ENCODE measurements around the gene TOMM70. TPM values are rescaled to one million over a fixed set of nuclear protein-coding genes. Genes with fewer than 3 reads are reported as not detected.
"Not testable (repeated sequence)": the region's sequence is repeated elsewhere in the genome, so short reads cannot be mapped to it uniquely, and the experiment has no call there.

TOMM70 gene
- 58.1 and 69.7 TPM in 2 replicates for total RNA-seq (2012; rRNA removed)

DNA sequence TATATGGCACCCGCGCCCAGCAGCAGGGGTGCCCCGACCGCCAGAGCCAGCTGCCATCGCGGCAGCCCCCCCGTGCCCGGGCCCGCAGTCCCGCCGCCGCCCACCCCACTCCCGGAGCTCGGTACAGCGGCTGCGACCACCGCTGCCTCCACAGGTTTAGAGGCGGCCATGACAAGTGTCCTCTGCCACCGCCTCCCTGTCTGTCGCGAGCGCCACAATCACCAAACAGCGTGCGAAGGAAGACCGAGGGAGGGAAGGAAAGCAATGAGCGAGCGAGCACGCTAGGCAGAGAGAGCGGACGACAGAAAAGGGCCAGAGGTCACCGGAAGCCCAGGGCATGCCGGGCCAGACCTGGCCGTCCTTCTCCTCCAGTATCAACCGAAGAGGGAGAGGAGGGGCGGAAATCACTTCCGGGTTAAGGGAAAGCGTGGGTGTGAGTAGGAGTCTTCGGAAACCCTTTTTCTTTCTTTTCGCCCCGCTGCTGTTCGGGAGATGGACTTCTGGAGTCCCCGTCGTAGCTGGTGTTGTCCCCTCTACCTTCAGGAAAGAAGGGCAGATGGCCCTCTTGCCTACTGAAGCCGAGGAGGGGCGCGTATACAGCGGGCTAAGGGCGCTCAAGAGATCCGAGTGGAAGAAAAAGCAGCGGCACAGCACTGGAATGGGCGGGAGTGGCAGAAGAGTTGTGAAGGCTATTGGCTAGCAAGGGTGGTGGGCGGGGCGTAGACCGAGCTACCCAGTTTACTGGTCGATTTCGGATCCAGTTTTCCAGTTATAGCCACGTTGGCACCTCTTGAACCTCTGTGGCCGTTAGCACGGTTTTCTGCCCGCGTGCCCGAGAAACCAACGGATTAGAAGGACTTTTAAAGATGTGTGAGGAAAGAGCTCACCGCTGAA is at the start of gene TOMM70, which contains the start of gene LNP1:
Gene TOMM70 (minus strand): TSS at position 310 of the 894 bp plus-strand sequence. CDS start 140 bp downstream, at position 170.
Gene LNP1 (plus strand): TSS at position 760 of the 894 bp plus-strand sequence. CDS start 28,191 bp downstream, outside the sequence.
- Histone ChIP-seq H3K9me3 (replicated peaks; ENCODE audit: low read length) (no peaks in the 10 kb centered on the region), H3K27me3 (ENCODE audit: control insufficient read depth, insufficient read depth, low read length) (no peaks in the 10 kb centered on the region), H3K36me3 (ENCODE audit: insufficient read depth, low read length) (no peaks in the 10 kb centered on the region), H3K9ac (ENCODE audit: low read depth, low read length) (peak within 1 kb of the TSS; percentile 90), H3K4me3 (ENCODE audit: low read length) (peak within 1 kb of the TSS; percentile 85), H3K4me1 (ENCODE audit: control insufficient read depth, insufficient read depth, low read length) (peaks cover 27% of the 10 kb centered on the region), H3K4me2 (ENCODE audit: low read length) (peak within 1 kb of the TSS; percentile 95)

DNA sequence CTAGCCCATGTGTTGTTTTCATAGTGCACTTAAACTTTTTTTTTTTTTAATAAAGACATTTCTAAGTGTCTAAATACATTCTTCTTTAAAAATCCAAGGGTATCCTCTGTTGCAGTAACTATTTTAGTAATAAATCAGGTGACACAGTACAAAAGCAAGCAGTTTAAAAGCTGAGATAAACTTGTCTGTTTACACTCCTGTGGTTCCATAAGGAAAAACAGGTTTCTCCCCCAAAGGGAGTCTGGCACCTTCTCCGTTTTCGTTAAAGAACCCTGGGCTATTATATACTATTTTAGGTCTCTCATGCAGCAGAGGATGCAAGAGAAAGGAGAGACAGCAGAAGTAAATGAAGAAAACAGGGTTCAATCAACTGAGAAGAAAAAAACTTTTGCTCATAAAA is 48.3 kb upstream of the TOMM70 start:
- Histone ChIP-seq H3K9me3 (replicated peaks; ENCODE audit: low read length) (no peaks in the 10 kb centered on the region), H3K27me3 (ENCODE audit: control insufficient read depth, insufficient read depth, low read length) (no peaks in the 10 kb centered on the region), H3K9ac (ENCODE audit: low read depth, low read length) (no peak overlapping the region), H3K36me3 (ENCODE audit: insufficient read depth, low read length) (no peaks in the 10 kb centered on the region), H3K4me2 (ENCODE audit: low read length) (no peak overlapping the region), H3K4me3 (ENCODE audit: low read length) (no peak overlapping the region), H3K4me1 (ENCODE audit: control insufficient read depth, insufficient read depth, low read length) (no peaks in the 10 kb centered on the region)

DNA sequence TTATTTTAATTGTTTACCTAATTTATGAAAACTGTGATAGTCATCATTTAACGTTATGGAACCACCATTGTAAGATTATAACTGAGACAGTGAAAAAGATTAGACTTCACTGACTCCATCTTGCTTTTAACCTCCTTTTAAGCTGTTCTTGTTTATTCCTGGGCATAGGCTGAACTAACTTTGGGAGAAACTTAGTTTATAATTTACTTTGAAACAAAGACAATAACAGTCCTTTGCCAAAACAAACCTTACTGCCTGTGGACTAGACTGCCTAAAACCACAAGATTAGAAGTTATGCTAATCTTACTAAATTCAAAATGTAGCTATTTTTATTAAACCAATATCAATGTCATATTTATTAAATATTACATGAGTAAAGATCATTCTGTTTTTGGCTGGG is 47.2 kb upstream of the TOMM70 start:
- no peak overlapping the region for H3K4me3 ChIP-seq (ENCODE audit: low read length)
- no peaks in the 10 kb centered on the region for H3K27me3 ChIP-seq (ENCODE audit: control insufficient read depth, insufficient read depth, low read length)
- no peaks in the 10 kb centered on the region for H3K9me3 ChIP-seq (replicated peaks; ENCODE audit: low read length)
- no peak overlapping the region for H3K9ac ChIP-seq (ENCODE audit: low read depth, low read length)
- H3K4me2 ChIP-seq (ENCODE audit: low read length), result no peak overlapping the region
- no peaks in the 10 kb centered on the region for H3K4me1 ChIP-seq (ENCODE audit: control insufficient read depth, insufficient read depth, low read length)
- no peaks in the 10 kb centered on the region for H3K36me3 ChIP-seq (ENCODE audit: insufficient read depth, low read length)

DNA sequence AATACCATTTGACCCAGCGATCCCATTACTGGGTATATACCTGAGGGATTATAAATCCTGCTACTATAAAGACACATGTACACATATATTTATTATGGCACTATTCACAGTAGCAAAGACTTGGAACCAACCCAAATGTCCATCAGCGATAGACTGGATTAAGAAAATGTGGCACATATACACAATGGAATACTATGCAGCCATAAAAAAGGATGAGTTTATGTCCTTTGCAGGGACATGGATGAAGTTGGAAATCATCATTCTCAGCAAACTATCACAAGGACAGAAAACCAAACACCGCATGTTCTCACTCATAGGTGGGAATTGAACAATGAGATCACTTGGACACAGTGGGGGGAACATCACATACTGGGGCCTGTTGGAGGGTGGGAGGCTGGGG is 46.2 kb upstream of the TOMM70 start:
- H3K9me3 ChIP-seq (replicated peaks; ENCODE audit: low read length); H3K36me3 ChIP-seq (ENCODE audit: insufficient read depth, low read length); H3K9ac ChIP-seq (ENCODE audit: low read depth, low read length); H3K4me3 ChIP-seq (ENCODE audit: low read length); H3K4me1 ChIP-seq (ENCODE audit: control insufficient read depth, insufficient read depth, low read length); H3K4me2 ChIP-seq (ENCODE audit: low read length); H3K27me3 ChIP-seq (ENCODE audit: control insufficient read depth, insufficient read depth, low read length): not testable (repeated sequence)

DNA sequence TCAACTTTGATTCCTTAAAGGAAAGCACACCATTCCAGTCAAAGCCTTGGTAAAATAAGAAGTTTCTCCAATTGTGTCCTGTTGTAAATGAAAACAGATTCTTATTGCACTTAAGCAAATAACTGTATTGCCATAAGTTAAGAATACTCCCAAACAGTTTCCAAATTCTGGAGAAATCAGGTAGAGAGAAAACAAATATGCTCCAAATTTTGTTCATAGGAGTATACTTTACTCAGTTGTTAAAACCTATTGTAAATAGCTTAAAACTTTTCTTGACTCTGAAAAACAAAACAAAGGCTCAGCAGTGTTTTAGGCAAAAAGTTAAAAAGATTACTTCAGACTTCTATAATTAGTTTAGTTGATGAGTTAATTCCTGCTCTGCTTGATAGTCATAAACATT is 42.8 kb upstream of the TOMM70 start:
- H3K9me3 ChIP-seq (replicated peaks; ENCODE audit: low read length), result no peaks in the 10 kb centered on the region

DNA sequence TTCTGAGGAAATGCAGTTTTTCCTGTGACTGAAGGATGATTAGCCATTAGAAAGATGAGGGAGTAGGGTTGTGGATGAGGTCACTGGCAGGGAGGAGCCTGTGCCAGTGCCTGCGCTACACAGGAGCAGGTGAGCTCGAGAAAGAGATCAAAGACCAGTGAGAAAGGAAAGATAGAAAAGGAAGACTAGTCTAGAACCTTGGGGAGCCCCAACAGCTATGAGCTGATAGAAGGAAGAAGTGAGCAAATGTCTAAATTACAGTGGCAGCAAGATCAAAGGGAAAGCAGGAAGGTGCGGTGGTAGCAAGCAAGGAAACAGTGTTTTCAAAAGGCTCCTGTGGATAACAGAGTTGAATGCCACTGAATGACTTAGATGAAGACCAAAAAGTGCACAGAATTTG is 40.0 kb upstream of the TOMM70 start:
- Histone ChIP-seq H3K4me3 (ENCODE audit: low read length) (no peak overlapping the region), H3K9ac (ENCODE audit: low read depth, low read length) (no peak overlapping the region), H3K4me2 (ENCODE audit: low read length) (no peak overlapping the region), H3K4me1 (ENCODE audit: control insufficient read depth, insufficient read depth, low read length) (no peaks in the 10 kb centered on the region), H3K36me3 (ENCODE audit: insufficient read depth, low read length) (no peaks in the 10 kb centered on the region), H3K27me3 (ENCODE audit: control insufficient read depth, insufficient read depth, low read length) (no peaks in the 10 kb centered on the region), H3K9me3 (replicated peaks; ENCODE audit: low read length) (no peaks in the 10 kb centered on the region)

More for the DNA sequence above, 42.8 kb upstream of the TOMM70 start:
- no peak overlapping the region for H3K4me3 ChIP-seq (ENCODE audit: low read length)
- H3K27me3 ChIP-seq (ENCODE audit: control insufficient read depth, insufficient read depth, low read length), result no peaks in the 10 kb centered on the region
- H3K4me2 ChIP-seq (ENCODE audit: low read length), result no peak overlapping the region
- no peak overlapping the region for H3K9ac ChIP-seq (ENCODE audit: low read depth, low read length)
- no peaks in the 10 kb centered on the region for H3K36me3 ChIP-seq (ENCODE audit: insufficient read depth, low read length)
- H3K4me1 ChIP-seq (ENCODE audit: control insufficient read depth, insufficient read depth, low read length), result no peaks in the 10 kb centered on the region

DNA sequence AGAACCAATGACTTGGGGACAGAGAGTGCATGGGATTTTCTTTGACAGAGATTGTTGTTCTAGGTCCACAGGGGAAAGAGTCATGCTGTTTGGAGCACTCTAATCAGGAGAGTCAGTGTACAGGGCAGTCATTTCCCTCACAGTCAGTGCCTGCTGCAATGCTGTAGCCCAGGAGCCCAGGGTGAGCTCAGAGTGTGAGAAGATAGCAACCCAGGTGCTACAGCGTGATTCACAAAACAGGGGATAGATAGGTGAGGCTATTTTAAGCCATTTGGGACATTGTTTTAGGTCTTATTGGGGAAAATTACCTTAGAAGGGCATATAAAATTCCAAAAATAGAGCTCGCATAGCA is 37.7 kb upstream of the TOMM70 start:
- H3K36me3 ChIP-seq (ENCODE audit: insufficient read depth, low read length), result no peaks in the 10 kb centered on the region
- no peaks in the 10 kb centered on the region for H3K4me1 ChIP-seq (ENCODE audit: control insufficient read depth, insufficient read depth, low read length)
- no peaks in the 10 kb centered on the region for H3K27me3 ChIP-seq (ENCODE audit: control insufficient read depth, insufficient read depth, low read length)
- H3K9me3 ChIP-seq (replicated peaks; ENCODE audit: low read length), result no peaks in the 10 kb centered on the region
- H3K9ac ChIP-seq (ENCODE audit: low read depth, low read length), result no peak overlapping the region
- no peak overlapping the region for H3K4me3 ChIP-seq (ENCODE audit: low read length)
- no peak overlapping the region for H3K4me2 ChIP-seq (ENCODE audit: low read length)

DNA sequence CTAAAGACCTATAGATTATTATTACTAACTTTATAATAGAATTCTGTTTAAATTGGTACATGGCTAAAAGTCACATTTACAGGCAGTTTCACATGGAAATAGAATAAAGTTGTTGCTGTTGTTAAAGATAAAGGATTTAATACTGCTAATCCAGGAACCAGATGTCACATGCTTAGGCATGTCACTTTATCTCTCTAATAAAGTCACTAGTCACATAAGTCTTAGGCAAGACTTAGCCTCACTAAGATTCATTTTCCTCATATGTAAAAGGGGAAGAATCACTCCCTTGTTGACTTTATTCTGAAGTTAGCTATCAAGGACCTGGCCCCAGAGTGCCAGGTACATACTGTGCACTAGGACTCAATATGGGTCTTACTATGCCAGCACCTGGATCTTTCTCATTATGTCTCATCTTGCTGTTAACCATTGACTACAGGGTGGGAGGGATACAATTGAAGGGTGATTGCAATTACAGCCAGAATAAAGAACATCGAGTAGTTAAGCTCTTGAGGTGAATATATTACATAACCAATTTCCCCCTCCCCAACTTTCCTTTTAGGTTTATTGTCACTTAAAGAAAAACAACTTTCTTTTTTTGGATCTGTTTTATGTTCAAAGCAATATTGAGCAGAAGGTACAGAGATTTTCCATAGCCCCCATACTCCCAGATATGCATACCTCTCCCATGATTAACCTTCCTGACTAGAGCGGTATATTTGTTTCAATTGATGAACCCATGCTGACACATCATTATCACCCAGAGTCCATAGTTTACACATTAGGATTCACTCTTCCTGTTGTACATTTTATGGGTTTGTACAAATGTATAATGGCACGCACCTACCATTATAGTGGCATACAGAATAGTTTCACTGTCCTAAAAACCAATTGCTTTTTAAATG is 37.1 kb upstream of the TOMM70 start:
- Histone ChIP-seq H3K36me3 (ENCODE audit: insufficient read depth, low read length) (no peaks in the 10 kb centered on the region), H3K4me1 (ENCODE audit: control insufficient read depth, insufficient read depth, low read length) (no peaks in the 10 kb centered on the region), H3K9me3 (replicated peaks; ENCODE audit: low read length) (no peaks in the 10 kb centered on the region), H3K27me3 (ENCODE audit: control insufficient read depth, insufficient read depth, low read length) (no peaks in the 10 kb centered on the region), H3K4me2 (ENCODE audit: low read length) (no peak overlapping the region), H3K9ac (ENCODE audit: low read depth, low read length) (no peak overlapping the region), H3K4me3 (ENCODE audit: low read length) (no peak overlapping the region)

DNA sequence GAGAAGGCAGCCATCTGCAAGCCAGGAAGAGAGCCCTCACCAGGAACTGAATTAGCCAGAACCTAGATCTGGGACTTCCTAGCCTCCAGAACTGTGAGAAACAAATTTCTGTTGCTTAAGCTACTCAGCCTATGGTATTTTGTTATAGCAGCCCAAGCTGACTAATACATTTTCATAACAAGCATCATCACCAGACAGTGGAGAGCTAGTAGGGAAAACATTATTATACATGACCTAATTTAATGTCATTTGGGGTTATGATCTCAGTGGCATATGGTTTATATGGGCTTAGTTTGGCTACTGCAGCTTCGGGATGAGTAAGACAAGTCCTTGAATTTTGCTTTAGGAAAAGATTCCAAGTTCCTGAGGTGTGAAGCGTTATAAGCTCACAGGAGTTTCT is 36.1 kb upstream of the TOMM70 start:
- H3K27me3 ChIP-seq (ENCODE audit: control insufficient read depth, insufficient read depth, low read length), result no peaks in the 10 kb centered on the region
- no peak overlapping the region for H3K4me3 ChIP-seq (ENCODE audit: low read length)
- H3K4me1 ChIP-seq (ENCODE audit: control insufficient read depth, insufficient read depth, low read length), result no peaks in the 10 kb centered on the region
- H3K36me3 ChIP-seq (ENCODE audit: insufficient read depth, low read length), result no peaks in the 10 kb centered on the region
- no peak overlapping the region for H3K9ac ChIP-seq (ENCODE audit: low read depth, low read length)
- H3K9me3 ChIP-seq (replicated peaks; ENCODE audit: low read length), result no peaks in the 10 kb centered on the region
- H3K4me2 ChIP-seq (ENCODE audit: low read length), result no peak overlapping the region

DNA sequence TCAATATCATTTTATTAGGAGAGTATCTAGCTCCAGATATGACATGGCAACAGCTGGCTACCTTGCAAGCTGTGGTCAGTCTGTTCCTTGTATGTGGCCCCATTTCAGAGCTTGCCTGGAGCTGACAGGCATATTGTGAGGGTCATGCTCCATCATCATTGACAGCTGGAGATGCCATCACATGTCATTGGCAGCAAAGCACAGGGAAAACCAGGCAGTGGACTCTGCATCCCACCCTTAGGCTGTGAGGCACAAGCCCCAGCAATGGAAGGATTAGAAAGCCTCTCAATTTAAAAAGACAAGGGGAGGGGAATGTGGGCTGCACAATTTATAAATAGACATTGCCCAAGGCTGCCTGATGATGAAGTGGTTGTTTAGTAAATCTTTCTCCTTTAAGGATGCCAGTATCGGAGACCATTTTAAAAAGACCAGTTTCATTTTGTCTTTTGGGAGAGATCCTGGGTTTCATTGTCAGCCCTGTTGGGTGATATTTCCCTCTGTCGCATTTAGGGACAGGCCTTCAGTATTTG is 28.4 kb upstream of the TOMM70 start:
- Histone ChIP-seq H3K27me3 (ENCODE audit: control insufficient read depth, insufficient read depth, low read length) (no peaks in the 10 kb centered on the region), H3K4me3 (ENCODE audit: low read length) (no peak overlapping the region), H3K36me3 (ENCODE audit: insufficient read depth, low read length) (no peaks in the 10 kb centered on the region), H3K4me1 (ENCODE audit: control insufficient read depth, insufficient read depth, low read length) (no peaks in the 10 kb centered on the region), H3K9ac (ENCODE audit: low read depth, low read length) (no peak overlapping the region), H3K4me2 (ENCODE audit: low read length) (no peak overlapping the region), H3K9me3 (replicated peaks; ENCODE audit: low read length) (no peaks in the 10 kb centered on the region)

DNA sequence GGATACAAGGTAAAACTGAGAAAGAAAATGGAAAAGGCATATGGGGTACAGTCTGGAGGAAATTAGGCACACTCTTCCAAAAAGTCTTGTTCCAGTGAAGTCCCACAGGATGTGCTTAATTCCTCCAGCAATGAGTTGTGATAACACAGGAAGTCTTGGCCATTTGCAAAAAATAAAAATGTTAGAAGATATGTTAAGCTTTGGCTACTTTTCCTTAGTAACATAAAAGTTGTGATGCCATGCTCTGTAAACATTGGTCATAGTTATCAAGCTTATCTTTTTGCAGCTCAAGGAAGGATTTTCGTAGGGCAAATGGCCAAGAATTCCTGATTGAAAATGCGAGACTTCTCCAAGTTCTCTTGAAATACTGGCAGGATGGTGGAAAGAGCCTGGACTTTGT is 26.8 kb upstream of the TOMM70 start:
- no peak overlapping the region for H3K4me3 ChIP-seq (ENCODE audit: low read length)

More for the DNA sequence above, 26.8 kb upstream of the TOMM70 start:
- no peaks in the 10 kb centered on the region for H3K27me3 ChIP-seq (ENCODE audit: control insufficient read depth, insufficient read depth, low read length)
- no peaks in the 10 kb centered on the region for H3K9me3 ChIP-seq (replicated peaks; ENCODE audit: low read length)
- H3K36me3 ChIP-seq (ENCODE audit: insufficient read depth, low read length), result no peaks in the 10 kb centered on the region
- H3K4me2 ChIP-seq (ENCODE audit: low read length), result no peak overlapping the region
- no peak overlapping the region for H3K9ac ChIP-seq (ENCODE audit: low read depth, low read length)
- no peaks in the 10 kb centered on the region for H3K4me1 ChIP-seq (ENCODE audit: control insufficient read depth, insufficient read depth, low read length)
